Bronchial epithelial cell (primary cell): Measurements from ENCODE around the gene RNF157. TPM values are rescaled to one million over a fixed set of nuclear protein-coding genes. Genes with fewer than 3 reads are reported as not detected.
A peak's percentile ranks its signal among the peaks of the same experiment; 100 is the strongest.

Experiments used
- DNase-seq: peaks from one replicate; pipeline ENCODE4 v3.0.0-alpha.2; 2010; ENCODE audit warnings: low read depth
- FAIRE-seq: peaks from 2 replicates; lab custom pipeline; 2011; peaks lifted over from hg19 to GRCh38; lab: Jason Lieb, UNC
- H3K27me3 ChIP-seq: 2 replicates; pipeline ENCODE4 v1.5.1; 2011; ENCODE audit warnings: low read length; ENCODE audit not compliant: control insufficient read depth, insufficient read depth
- H3K36me3 ChIP-seq: 2 replicates; pipeline ENCODE4 v1.5.1; 2011; ENCODE audit warnings: low read length; ENCODE audit not compliant: control insufficient read depth, insufficient read depth
- H3K4me3 ChIP-seq: 2 replicates; pipeline ENCODE4 v1.5.1; 2011; ENCODE audit warnings: mild to moderate bottlenecking, low read depth, low read length, control low read depth
- CTCF ChIP-seq: IDR thresholded peaks from 2 replicates; pipeline ENCODE4 v1.5.1; 2011; ENCODE audit warnings: mild to moderate bottlenecking, moderate library complexity, low read length, control low read depth, inconsistent platforms; ENCODE audit not compliant: insufficient read depth, severe bottlenecking
- total RNA-seq: library from RNA; depleted of rRNA; stranded (reverse); fragments of >200 nt; gene quantifications from 2 replicates; pipeline ENCODE4 v1.2.1, GENCODE V29; 2014

Gene RNF157
- total RNA-seq, 1 donor from 2014 or later = not detected

GRCh38 chr17:76125391-76125675 is 115.0 kb downstream of the RNF157 start:
- Histone ChIP-seq H3K27me3 (no peaks in the 10 kb centered on the region), H3K36me3 (no peaks in the 10 kb centered on the region), H3K4me3 (no peak overlapping the region)
- FAIRE-seq (no peak), DNase-seq (no peak)
- TF ChIP-seq CTCF = no peak

- DNase-seq (no peak), FAIRE-seq (no peak)
- no peaks in the 10 kb centered on the region for H3K36me3 ChIP-seq
- H3K4me3 ChIP-seq = no peak overlapping the region
- TF ChIP-seq CTCF = peak; percentile 5
- H3K27me3 ChIP-seq = no peaks in the 10 kb centered on the region
Observed at GRCh38 chr17:76124582-76125390, 115.5 kb downstream of the RNF157 start.

DNA sequence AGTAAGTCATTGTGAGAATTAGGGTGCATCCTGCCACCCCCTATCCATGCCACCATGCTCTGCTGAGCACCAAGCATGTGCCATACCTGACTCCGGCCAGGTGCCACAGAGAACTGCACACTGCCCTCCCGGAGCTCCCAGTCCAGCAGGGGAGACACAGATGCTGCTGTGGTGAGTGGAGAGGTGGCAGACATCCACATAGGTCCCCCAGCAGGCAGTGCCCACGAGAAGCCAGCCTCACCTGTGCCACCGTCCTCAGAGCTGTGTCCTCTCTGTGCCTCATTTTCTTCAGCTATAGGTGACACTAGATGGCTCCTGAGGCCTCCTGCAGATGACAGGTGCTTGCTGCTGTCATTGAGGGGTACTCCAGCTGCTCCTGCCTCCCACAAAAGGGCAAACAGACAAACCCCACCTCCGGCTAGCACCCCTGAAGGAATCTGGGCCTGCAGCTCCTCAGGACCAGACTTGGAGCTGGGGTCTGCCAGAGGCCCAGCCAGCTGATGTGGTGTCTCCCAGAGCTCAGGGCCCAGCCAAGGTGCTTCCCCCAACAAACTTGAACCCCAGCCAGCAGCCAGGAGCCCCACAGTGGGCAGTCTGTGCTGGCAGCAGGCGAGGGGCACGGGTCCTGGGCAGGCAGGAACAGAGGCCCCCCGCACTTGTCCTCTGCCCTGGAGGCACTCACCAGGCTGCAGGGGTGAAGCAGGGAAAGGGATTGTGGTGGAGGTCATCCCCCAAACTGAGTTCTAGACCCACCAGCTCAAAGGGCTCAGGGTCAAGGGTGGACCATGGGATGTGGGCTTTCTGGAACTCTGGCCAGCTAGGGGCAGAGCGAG is 116.3 kb downstream of the RNF157 start:
- DNase-seq = no peak
- no peaks in the 10 kb centered on the region for H3K36me3 ChIP-seq
- H3K27me3 ChIP-seq = no peaks in the 10 kb centered on the region
- H3K4me3 ChIP-seq = no peak overlapping the region
- no peak for FAIRE-seq
- no peak for TF ChIP-seq CTCF

DNA sequence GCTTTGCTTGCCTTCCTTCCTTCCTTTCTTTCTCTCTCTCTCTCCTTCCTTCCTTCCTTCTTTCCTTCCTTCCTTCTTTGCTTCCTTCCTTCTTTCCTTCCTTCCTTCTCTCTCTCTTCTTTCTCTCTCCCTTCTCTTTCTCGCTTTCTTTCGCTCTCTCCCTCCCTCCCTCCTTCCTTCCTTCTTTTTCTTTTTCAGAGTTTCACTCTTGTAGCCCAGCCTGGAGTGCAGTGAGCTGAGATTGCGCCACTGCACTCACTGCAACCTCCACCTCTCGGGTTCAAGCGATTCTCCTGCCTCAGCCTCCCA is 117.1 kb downstream of the RNF157 start:
- Histone ChIP-seq H3K27me3 (no peaks in the 10 kb centered on the region), H3K36me3 (no peaks in the 10 kb centered on the region), H3K4me3 (no peak overlapping the region)
- no peak for DNase-seq
- TF ChIP-seq CTCF = no peak
- no peak for FAIRE-seq

DNA sequence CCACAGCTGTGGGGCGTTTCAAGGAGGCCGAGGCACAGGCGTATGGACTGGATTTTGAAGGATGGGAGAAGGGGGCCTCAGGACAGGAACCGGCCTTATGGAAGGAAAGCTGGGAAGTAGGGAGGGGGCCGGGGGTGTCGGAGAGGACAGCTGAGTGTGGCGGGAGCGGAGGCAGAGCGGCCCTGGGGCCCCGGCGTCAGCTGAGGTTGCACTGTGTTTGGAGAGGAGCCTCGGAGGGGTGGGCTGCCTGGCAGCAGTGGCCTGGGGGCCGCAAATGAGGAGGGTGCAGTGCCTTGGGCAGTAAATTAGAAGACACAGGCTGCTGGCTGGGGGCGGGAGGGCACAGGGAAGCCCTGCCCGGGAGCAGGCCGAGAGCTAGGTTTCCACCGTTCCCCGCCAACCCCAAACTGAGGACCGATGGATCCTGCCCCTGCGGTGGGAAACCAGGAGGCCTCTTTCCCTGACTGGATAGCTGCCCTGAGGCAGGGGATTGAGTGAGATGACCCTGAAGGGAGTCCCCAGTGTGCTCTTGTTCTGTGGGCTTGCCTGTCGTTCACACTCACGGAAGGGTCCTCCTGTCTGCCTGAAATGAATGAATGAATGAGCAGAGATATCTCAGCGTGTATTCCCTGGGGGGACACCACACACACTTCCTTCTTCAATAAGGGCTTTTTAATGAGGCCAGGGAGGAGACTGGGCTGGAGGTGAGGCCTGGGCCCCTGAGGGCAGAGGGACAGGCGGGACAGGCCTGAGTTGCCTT is 117.7 kb downstream of the RNF157 start:
- DNase-seq (no peak), FAIRE-seq (no peak)
- Histone ChIP-seq H3K36me3 (no peaks in the 10 kb centered on the region), H3K27me3 (no peaks in the 10 kb centered on the region), H3K4me3 (no peak overlapping the region)
- TF ChIP-seq CTCF = no peak
